Glomerular visceral epithelial cell (primary cell): ENCODE data around the gene ITGB5.

ENCODE experiments used
- DNase-seq: peaks from one replicate; pipeline ENCODE4 v3.0.0-alpha.2; 2016; ENCODE audit errors: extremely low spot score

ITGB5 gene

DNA sequence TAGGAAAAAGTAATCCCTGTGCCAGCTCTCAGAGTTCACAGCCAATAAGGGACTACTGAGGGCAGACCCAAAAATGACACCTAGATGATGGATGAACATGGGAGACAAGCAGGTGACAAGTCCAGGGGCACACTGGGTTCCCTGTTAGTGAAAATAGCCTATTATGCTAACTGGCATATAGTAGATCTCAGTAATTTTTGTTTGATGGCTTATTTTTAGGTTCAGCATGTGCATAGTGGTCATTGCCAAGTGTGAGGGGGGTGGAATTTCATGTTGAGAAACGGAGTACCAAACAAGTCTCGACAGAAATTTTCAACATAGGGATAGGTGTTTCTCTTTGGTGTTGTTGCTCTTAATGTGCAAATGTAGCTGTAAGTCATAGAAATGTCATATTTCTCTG, 6.4 kb upstream of the ITGB5 start:
- DNase-seq, result no peak

DNA sequence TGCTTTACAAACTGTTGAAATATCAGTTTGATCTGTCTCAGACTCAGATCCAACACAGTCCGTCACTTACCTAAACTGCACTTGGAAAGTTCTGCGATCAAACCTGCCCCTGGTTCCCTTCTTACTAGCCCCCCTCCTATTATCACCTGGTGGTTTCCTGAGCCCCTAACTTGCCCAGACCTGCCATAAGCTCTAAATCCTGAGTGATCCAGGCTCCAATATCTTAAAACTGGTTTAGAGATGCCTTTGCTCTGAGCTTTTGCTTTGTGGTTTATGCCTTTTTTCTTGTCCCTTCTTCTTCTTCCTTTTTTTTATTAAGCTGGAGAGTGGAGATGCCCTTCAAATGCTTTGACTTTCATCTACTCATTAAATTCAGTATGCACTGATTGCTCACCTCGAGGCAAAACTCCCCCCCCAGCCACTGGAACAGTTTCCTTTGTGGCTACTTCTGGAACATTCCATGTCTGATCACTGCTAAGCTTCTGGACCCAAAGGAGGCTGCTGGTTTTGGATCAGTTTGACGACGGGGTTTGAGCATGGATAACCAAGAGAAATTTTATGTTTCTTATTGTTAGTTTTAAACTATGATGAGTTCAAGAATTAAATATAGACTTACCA, 3.5 kb upstream of the ITGB5 start:
- DNase-seq, result no peak

DNA sequence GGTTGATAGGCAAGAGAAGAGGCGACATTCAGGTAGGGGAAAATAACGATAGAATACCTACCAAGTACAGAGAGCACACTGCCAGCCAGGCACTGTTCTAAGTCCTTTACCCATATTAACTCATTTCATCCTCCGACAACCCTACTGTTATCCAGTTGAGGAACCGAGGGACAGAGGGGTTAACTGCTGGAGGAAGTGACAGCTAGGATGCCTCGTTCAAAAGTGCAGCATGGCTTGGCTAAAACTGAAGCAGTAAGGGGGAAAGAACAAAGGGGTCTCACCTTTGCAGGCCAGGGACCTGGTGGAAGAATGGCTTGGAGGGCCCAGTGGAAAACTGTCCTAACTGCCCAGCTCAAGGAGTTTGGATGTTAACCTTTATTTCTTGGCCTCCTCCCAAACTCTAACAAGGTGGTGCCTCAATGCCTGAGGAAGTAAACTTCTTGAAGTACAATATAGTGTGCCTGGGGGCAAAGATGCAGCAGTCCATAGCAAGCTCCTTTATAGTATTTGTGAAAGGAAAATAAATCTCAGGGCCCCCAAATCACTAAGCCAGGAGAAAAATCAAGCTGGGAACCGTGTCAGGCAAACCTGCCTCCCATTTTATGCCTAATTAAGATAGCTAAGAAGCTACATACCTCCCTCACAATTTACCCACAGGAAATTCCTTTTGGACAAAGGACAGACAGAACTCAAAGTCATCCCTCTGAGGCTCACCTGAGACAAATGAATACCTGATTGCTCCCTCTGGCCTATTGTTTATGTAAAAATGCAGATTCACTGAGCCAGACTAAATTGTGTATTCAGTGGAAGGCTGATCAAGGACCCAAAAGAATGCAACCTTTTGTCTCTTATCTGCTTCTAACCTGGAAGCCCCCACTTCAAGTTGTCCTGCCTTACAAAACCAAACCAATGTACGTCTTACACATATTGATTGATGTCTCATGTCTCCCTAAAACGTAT, 1.6 kb upstream of the ITGB5 start:
- DNase-seq, result no peak

DNA sequence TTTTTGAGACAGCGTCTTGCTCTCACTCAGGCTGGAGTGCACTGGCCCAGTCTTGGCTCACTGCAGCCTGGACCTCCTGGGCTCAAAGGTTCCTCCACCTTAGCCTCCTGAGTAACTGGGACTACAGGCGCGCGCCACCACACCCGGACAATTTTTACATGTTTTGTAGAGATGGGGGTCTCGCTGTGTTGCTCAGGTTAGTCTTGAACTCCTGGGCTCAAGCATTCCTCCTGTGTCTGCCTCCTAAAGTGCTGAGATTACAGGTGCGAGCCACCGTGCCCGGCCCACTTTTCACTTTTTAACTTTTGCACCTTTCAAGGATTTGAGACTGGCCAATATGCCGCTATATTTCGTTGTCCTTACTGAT, 750 bp upstream of the ITGB5 start:
- DNase-seq, result no peak

DNA sequence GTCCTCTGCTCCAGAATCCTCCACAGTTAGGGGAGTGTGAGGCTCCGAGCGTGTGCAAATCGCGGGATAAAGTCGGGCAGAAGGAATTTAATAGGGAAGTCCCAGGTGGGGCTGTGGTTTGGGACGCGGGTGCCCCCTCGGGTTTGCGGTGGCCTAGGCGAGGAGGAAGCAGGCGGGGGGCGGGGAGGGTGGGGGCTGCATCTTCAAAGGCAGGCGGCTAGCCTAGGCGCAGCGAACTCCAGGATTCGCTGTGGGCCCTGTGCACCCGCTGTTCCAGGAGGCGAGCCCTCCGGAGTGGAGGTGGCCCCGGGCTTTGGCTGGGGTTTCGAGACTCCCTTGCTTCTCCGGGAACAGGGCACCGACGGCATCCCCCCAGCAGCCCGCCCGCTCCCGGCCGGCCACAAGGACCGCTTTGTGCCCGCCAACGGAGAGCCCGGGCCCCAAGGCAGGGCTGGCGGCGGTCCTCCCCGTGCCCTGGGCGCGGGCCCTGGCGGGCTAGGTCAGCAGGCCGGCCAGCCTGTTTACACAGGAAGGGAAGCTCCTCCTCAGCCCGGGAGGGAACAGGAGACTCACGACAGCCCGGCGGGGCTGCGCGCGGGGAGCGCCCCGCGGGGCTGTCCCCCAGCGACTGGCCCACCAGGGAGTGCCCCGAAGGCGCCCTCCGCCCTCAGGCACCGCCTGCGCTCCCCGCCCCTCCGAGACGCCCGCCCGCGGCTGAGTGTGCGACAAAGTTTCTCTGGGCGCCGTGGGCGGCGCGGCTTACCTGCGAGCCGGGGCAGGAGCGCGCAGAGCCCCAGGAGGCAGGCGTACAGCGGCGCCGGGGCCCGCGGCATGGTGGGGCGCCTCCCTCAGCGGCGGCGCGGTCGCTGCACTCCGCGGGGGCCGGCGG, 753 bp downstream of the ITGB5 start:
- DNase-seq, result peak; percentile 68

DNA sequence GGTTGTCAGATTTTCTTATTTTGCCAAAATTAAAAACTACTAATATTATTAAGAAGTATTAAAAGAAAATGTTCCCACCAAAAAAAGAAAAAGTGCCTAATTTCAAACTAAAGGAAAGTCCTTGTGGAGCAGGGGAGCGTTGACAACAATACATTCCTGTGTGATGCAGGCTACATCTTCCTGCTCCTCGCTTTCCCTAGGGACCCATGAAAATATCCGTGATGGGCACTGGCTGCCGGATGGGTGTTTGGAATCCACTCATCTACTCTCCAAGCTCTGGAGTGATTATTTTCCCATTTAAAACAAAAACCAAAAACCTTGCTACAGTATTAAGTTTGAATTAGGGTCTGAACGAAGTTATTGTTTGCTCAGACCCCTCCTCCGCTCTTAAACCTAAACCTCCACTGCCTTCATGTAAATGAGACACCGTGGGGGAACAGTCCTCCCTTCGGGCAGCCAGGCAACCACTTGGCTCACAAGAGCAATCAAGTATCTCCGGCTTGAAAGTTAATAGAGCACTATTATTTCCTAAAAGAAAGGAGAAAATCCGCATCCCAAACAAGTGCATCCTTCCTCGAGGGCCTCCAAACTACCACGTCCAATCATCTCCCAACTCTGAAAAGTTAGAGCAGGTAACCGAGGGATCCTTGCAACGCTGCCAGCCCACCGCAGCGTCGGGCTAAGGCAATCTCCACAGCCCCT, 1.5 kb downstream of the ITGB5 start:
- peak; percentile 41 for DNase-seq

DNA sequence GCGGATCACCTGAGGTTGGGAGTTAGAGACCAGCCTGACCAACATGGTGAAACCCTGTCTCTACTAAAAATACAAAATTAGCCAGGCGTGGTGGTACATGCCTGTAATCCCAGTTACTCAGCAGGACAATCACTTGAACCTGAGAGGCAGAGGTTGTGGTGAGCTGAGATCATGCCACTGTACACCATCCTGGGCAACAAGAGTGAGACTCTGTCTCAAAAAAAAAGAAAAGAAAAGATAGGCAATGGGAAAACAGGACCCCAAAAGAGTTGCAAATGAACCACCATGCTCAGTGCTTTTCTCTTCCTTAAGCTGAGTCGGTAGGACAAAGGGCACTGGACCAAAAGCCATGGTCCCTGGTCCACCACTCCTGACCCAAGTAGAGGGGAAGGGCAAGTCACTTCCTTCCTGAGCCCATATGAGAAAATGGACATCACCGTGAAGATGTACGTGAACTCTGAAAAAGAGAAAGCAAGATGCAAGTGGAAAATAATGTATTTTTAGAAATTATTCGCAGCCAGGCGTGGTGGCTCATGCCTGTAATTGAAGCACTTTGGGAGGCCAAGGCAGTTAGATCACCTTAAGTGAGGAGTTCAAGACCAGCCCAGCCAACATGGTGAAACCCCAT, 2.6 kb downstream of the ITGB5 start:
- peak; percentile 59 for DNase-seq

DNA sequence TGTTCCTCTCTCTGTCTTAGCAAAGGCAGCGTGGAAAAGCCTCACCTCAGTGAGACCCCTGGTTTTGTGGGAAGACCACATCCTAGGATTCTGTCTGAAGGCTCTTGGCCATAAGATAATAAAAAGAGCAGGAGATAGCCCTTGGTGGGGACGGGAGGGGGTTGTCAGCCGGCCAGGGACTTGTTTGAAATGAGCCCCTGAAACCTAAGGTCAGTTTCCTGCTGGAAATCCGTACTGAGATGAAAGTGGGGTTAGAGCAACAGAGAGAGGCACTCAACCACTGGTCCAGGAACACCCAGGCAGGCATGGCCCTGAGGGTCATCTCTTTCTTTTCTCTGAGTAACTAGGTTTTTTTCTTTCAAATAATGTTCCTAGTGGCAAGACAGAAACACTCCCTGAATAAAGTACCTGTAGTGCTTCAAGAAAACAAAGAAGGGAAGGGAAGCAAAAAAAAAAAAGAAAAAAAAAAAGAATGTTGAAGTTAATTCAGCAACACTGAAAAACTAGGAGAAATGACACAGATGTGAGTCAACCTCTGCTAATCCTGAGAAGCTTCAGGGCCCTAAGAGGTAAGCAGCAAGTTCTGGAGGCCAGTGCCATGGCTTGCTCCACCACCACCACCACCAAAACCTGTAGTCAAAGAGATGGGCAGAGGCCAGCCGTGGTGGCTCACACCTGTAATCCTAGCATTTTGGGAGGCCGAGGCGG, 3.2 kb downstream of the ITGB5 start:
- peak; percentile 38 for DNase-seq

DNA sequence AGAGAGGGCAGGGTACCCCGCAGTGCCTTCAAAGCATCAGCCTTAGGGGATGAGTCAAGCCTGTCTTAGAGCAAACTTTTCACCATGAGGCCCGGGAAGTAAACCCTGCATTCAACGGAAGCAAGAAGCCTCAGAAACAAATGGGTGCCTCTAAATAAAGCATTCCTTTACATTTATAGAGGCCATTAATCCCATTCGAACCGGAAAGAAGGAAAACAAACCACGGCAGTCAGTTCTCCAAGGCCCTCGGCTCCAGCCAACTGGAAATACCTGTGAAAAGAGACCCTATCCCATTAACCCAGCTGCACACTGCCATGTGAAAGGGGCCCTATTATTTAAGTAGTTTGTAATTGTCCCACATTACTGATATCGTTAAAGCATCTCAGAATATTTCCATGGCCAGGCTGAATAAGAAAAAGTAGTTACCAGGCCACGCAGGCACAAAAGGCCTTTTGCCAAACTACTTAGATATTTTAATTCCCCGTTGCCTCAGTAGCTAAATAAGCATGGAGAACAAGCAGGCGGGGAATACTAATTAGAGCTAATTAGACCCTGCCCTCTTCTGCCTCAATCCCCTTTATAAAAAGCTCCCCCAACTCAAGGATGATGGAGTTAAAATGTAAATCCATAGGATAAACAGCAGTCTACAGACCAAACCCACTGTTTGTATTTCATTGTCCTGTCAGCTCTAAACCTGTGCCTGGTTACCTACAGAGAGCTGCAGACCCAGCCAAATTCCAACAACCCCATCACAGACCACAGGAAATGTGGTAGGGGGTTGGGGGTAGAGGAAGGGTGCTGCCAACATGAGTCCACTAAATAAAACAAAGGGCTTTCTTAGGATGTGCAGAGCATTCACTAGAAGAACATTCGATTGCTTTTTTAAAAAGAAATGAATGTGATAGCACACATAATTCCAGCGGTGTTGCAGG, 4.1 kb downstream of the ITGB5 start:
- no peak for DNase-seq

DNA sequence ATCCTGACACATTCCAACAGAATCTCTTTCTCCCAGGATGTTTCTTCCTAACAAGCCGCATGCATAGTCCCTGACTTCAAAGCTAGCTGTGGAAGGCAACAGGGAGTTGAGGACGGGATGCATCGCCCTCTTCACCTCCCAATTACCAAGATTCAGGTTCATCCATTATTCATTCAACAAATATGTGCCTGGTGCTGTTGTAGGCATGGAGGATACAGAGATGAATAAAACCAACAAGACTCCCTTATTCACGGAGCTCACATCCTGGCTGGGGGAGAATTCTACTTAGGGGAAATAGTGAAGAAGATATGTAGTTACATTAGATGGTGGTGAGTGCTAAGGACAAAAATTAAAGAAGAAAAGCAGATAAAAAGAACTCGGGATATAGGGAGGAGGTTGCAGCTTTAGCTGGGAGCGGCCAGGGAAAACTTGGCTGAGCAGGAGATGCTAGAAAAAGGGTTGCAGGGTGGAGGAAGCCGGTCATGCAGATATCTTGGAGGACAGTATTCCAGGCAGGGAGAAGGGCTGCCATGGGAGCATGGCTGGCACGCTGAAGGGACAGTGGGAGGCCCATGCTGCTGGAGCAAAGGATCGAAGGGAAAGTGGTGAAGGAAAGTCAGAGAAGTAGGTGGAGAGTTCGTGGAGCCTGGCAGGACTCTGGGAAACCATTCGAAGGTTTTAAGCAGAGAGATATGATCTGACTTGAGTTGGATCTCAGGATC, 5.0 kb downstream of the ITGB5 start:
- no peak for DNase-seq

DNA sequence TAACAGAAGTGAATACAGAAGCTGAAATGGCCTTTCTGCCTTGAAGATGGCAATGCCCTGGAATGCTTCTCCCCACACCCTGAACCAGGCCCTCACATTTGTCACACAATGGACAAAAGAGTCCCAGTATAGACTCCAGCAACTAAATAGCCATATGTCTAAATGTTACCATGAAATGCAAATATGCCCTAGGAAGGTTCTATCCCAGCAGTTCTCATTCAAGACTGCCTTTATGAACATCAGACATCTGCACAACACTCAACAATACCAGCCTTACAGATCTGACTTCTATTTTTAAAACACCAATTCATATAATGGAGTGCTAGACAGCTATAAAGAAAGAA, 7.9 kb downstream of the ITGB5 start:
- DNase-seq, result no peak

DNA sequence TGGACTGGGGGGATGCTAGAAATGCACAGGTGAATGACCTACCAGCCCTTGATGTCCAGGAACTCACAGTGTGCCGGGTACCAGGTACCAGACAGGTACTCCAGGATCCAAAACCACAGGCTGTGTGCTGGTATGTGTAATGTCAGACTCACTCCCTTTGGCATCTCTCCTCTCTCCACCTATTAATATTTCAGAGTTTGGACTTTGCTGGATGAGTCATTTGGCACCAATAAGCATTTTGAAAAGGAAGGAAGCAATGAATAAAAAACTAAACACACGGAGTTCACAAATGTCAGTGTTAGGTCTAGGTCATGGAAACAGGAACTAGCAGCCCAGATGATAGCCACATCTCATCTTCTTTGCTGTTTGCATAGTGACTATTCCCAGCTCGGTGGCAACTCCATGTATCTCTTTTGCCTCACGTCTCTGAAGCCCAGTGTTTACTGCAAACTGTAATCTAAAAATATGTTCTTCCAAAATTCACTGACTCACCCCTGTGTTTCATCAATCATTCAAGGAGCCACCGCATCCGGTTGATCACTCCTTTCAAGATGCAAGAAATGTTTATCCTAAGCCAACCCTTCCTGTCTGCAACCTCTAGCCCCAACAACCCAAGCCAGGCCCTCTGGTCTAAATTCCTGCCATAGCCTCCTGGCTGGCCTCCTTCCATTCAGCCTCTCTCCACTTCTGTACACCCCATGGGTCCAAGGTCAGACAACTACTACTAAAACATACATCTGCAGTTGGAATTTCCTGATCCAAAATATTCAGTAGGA, 8.4 kb downstream of the ITGB5 start:
- peak; percentile 88 for DNase-seq

DNA sequence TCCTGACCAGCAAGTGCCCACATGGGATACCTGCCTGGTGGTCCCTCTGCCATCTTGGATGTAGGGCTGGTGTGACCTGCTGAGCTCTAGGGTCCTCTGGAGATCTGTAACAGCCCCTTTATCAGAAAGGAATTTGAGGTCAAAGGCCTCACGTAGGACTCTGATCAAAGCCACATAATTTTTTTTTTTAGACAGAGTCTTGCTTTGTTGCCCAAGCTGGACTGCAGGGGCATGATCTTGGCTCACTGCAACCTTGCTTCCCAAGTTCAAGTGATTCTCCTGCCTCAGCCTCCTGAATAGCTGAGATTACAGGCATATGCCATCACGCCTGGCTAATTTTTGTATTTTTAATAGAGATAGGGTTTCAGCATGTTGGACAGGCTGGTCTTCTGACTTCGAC, 9.5 kb downstream of the ITGB5 start:
- no peak for DNase-seq

DNA sequence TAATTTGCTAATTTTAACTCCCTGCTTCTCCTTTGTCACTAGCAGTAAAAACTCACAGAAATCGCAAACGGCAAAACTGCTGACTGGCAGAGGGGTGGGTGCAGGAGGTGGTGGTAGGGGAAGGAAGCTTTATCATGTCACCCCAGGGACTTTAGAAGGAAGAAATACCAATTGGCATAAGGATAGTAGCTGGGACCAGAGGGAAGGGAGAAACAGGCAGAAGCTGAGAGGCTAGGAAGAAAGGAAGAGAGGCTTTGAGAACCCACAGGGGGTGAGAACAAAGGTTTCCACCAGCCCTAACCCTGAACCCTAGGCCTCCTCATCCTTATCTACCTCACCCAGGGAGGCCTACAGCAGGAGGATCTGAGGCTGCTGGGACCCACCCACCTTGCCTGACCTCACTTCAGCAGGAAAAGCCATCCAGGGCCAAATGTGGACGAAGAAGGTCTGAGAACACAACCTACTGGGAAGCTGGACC, 10.7 kb downstream of the ITGB5 start:
- no peak for DNase-seq

DNA sequence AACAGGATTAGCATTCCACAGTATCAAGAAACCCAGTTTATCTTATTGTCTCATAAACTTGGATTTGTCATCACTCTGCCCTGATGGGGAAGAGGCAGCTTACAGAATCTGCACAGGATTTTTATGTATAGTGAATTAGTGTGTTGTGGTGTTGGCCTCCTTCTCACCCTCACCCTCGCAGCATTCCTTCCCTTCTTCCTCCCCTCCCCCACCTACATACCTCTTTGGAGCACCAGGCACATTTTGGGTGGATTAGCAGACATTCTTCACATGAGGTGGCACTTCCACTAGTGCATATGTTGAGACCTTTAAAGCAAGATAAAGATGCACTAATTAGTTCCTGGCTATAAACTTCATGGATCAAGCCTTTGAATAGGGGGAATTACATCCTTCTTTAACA, 13.9 kb downstream of the ITGB5 start:
- no peak for DNase-seq

DNA sequence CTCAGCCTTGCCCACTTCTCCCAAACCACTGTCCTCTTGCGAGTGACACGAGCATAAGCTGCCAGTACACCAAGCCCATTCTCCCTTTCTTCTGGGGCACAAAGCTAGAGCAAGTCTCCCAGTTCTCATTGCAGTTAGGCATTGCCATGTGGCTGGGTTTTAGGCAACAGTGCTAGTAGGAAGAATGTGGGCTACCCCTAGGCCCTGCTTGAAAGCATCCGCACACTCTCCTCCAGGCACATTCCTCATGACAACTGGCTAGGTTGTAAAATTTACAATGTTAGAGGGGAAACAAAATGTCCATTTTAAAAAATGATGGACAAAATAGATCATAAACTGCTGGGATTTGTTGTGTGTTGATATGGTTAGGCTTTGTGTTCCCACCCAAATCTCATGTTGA, 19.7 kb downstream of the ITGB5 start:
- no peak for DNase-seq

DNA sequence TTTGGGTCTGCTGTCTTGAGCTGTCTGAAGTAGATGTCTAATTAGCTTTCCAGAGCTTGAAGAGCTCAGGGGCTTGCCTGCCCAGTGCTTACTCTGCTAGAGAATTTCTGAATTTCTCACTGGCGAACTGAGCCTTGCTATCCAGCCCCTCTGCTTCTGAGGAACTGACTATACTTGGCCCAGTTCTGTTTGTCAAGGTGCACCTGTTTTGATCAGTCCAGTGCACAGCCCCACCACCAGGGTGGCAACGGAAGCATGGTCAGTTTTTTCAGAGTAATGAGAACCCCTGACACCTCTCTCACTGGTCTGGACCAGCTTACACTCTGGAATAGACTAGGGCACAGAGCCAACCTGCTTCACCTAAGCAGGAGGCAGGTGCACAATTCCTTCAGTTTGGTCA, 25.2 kb downstream of the ITGB5 start:
- no peak for DNase-seq

DNA sequence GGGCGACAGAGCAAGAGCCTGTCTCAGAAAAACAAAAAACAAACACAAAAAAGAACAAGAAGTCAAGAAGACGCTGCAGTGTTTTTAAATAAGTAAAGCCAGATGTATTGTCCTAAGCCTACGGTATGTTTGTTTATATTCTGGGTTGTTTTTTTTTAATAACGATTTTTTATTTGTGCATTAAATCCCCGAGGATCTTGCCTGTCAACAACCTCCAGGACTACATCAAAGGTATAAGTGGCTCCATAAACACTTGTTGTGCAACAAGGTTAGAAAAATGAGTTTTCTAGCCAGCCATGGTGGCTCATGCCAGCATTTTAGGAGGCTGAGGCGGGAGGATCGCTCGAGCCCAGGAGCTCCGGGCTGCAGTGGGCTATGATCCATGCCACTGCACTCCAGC, 26.1 kb downstream of the ITGB5 start:
- no peak for DNase-seq
